Panc1 (cell line): ENCODE data around the gene ARHGAP12.

Source experiments
- POLR2AphosphoS5 ChIP-seq: IDR thresholded peaks from 2 replicates; pipeline ENCODE4 v1.6.1; 2012; ENCODE audit warnings: mild to moderate bottlenecking, low read depth, low read length, moderate library complexity
- SIN3A ChIP-seq: IDR thresholded peaks from 2 replicates; pipeline ENCODE4 v1.6.1; 2012; ENCODE audit warnings: low read depth, mild to moderate bottlenecking, low read length, moderate library complexity, borderline replicate concordance; ENCODE audit not compliant: insufficient read depth
- TF ChIP-seq, protein P1 (sequence below): fragments of 450-650 bp; IDR thresholded peaks from 2 replicates; pipeline ENCODE4 v1.5.1; 2017; ENCODE audit warnings: mild to moderate bottlenecking
- TF ChIP-seq, protein P2 (sequence below), 2 experiments: IDR thresholded peaks; 2 replicates each; pipeline ENCODE4 v1.6.1; 2011 to 2012; ENCODE audit warnings: low read depth in 2 of 2, control low read depth in 1 of 2, low read length in 1 of 2, mild to moderate bottlenecking in 1 of 2, moderate library complexity in 1 of 2; ENCODE audit not compliant: insufficient read depth in 1 of 2

DNA sequence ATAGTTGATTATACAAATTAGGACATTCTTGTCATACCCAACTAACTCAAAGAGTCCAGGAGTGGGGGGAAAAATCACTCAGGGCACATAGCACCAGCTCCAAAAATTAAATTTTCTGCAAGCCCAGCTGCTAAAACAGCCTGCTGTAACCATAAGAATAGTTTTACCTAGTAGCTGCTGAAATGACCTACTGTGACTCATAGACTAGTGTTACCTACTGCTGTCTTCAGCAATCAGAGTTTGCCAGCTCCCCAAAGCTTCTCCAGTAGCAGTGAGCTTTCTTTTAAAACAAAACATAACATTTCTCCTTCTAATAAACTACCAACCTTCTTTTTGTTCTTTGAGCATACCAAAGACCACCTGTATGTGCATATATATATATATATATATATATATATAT, 4.2 kb upstream of the ARHGAP12 start:
- TF ChIP-seq, protein P1, sequence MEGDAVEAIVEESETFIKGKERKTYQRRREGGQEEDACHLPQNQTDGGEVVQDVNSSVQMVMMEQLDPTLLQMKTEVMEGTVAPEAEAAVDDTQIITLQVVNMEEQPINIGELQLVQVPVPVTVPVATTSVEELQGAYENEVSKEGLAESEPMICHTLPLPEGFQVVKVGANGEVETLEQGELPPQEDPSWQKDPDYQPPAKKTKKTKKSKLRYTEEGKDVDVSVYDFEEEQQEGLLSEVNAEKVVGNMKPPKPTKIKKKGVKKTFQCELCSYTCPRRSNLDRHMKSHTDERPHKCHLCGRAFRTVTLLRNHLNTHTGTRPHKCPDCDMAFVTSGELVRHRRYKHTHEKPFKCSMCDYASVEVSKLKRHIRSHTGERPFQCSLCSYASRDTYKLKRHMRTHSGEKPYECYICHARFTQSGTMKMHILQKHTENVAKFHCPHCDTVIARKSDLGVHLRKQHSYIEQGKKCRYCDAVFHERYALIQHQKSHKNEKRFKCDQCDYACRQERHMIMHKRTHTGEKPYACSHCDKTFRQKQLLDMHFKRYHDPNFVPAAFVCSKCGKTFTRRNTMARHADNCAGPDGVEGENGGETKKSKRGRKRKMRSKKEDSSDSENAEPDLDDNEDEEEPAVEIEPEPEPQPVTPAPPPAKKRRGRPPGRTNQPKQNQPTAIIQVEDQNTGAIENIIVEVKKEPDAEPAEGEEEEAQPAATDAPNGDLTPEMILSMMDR = no peak
- TF ChIP-seq POLR2AphosphoS5 = no peak
- TF ChIP-seq, protein P2, sequence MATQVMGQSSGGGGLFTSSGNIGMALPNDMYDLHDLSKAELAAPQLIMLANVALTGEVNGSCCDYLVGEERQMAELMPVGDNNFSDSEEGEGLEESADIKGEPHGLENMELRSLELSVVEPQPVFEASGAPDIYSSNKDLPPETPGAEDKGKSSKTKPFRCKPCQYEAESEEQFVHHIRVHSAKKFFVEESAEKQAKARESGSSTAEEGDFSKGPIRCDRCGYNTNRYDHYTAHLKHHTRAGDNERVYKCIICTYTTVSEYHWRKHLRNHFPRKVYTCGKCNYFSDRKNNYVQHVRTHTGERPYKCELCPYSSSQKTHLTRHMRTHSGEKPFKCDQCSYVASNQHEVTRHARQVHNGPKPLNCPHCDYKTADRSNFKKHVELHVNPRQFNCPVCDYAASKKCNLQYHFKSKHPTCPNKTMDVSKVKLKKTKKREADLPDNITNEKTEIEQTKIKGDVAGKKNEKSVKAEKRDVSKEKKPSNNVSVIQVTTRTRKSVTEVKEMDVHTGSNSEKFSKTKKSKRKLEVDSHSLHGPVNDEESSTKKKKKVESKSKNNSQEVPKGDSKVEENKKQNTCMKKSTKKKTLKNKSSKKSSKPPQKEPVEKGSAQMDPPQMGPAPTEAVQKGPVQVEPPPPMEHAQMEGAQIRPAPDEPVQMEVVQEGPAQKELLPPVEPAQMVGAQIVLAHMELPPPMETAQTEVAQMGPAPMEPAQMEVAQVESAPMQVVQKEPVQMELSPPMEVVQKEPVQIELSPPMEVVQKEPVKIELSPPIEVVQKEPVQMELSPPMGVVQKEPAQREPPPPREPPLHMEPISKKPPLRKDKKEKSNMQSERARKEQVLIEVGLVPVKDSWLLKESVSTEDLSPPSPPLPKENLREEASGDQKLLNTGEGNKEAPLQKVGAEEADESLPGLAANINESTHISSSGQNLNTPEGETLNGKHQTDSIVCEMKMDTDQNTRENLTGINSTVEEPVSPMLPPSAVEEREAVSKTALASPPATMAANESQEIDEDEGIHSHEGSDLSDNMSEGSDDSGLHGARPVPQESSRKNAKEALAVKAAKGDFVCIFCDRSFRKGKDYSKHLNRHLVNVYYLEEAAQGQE (IDR thresholded peaks at IDR 0.05; ENCODE audit: insufficient read depth in 1 of 2, low read depth in 2 of 2, low read length in 1 of 2) = no peak
- TF ChIP-seq SIN3A = no peak
